ENCODE results near the gene LRRTM4.

GRCh38 chr2:77520641-77521547, 1.3 kb downstream of the LRRTM4 start:
- TF ChIP-seq CTCF (IDR thresholded peaks at IDR 0.05) (no peak), POLR2AphosphoS5 (IDR thresholded peaks at IDR 0.05; ENCODE audit: insufficient read depth in 1 of 2, low read depth in 1 of 2) (no peak), POLR2A (IDR thresholded peaks at IDR 0.05) (no peak)

All from vagina (tissue), 2 donors.